Kidney (tissue), 14 donors: ENCODE results near the gene CEP112. TPM values are rescaled to one million over a fixed set of nuclear protein-coding genes. Genes with fewer than 3 reads are reported as not detected.

Experiments
- DNase-seq, 5 donors: peaks; one replicate each; pipeline ENCODE4 v3.0.0-alpha.2; 2013 to 2020
- FAIRE-seq: peaks from 2 replicates; lab custom pipeline; 2012; peaks lifted over from hg19 to GRCh38; lab: Jason Lieb, UNC
- H3K27ac ChIP-seq, 2 donors: one replicate each; pipeline ENCODE4 v1.7.0; 2013; ENCODE audit warnings: low read depth in 2 of 2, low read length in 2 of 2, inconsistent platforms in 1 of 2
- H3K27me3 ChIP-seq: one replicate; pipeline ENCODE4 v1.7.1; 2013; ENCODE audit warnings: low read length, inconsistent platforms; ENCODE audit not compliant: control insufficient read depth, insufficient read depth
- H3K36me3 ChIP-seq, 3 donors: one replicate each; pipeline versions ENCODE4 v1.7.0 to v1.7.1; 2013; ENCODE audit warnings: low read length in 3 of 3, control low read depth in 1 of 3, inconsistent platforms in 1 of 3; ENCODE audit not compliant: insufficient read depth in 3 of 3, control insufficient read depth in 2 of 3
- H3K4me1 ChIP-seq, 3 donors: one replicate each; pipeline versions ENCODE4 v1.7.0 to v1.7.1; 2013; ENCODE audit warnings: low read length in 3 of 3, inconsistent platforms in 1 of 3, low read depth in 1 of 3; ENCODE audit not compliant: control insufficient read depth in 2 of 3, insufficient read depth in 2 of 3
- H3K4me3 ChIP-seq, 3 donors: one replicate each; pipeline versions ENCODE4 v1.7.0 to v1.8.1; 2013; ENCODE audit warnings: low read length in 3 of 3, control low read depth in 1 of 3, inconsistent platforms in 1 of 3
- H3K9ac ChIP-seq, 3 donors: one replicate each; pipeline versions ENCODE4 v1.7.0 to v1.7.1; 2013; ENCODE audit warnings: low read length in 3 of 3, control low read depth in 1 of 3, inconsistent platforms in 1 of 3
- H3K9me3 ChIP-seq, 3 donors: one replicate each; pipeline versions ENCODE4 v1.7.0 to v1.7.1; 2013; ENCODE audit warnings: low read length in 3 of 3, control low read depth in 1 of 3, inconsistent platforms in 1 of 3; ENCODE audit not compliant: control insufficient read depth in 2 of 3, insufficient read depth in 1 of 3
- intact Hi-C: fragments of 100-400 bp; cut with DNase I; formaldehyde crosslinking; loops from one replicate; pipeline ENCODE4 v1.11.1; 2022
- polyA plus RNA-seq: library from polyadenylated mRNA; stranded (reverse); fragments of 350-450 nt; fragmentation: Illumina TruSeq; extraction: RNeasy Lipid Tissue Mini Kit (QIAGEN cat#74804); gene quantifications from one replicate; pipeline ENCODE4 v1.2.3, GENCODE V29; 2014; ENCODE audit warnings: low read depth, low replicate concordance; ENCODE audit not compliant: insufficient read depth
- total RNA-seq: library from RNA; stranded (reverse); fragmentation: NEBNext Ultra II Directional; extraction: Animal tissue kit (Norgen Biotek cat#: 25700); gene quantifications from one replicate; pipeline ENCODE4 v1.2.1, GENCODE V29; 2021
- TF ChIP-seq, protein P1 (sequence below): IDR thresholded peaks from 3 replicates; pipeline ENCODE4 v1.5.1; 2012; ENCODE audit warnings: mild to moderate bottlenecking, moderate library complexity, borderline replicate concordance; ENCODE audit not compliant: insufficient read depth; ENCODE audit errors: extremely low read depth
- donor health status: control.
- donor health status: control.
- donor health status: control.
- donor health status: control.
- donor health status: control.
- donor health status: DM: yes; HTN: yes; CAD: no.
- donor health status: Normal renal cell carcinoma (clear cell type).

Gene CEP112
- total and polyA plus RNA-seq, 2 donors from 2014 or later = 17.0 to 27.4 TPM

GRCh38 chr17:65780111-65780510 lies 411.8 kb downstream of the CEP112 start:
- no peak overlapping the region for H3K4me3 ChIP-seq
- intact Hi-C loops = no loop called here
- no peaks in the 10 kb centered on the region for H3K27me3 ChIP-seq
- DNase-seq (no peak), FAIRE-seq (no peak)
- no peak overlapping the region for H3K27ac ChIP-seq
- no peak overlapping the region for H3K9ac ChIP-seq
- TF ChIP-seq, protein P1, sequence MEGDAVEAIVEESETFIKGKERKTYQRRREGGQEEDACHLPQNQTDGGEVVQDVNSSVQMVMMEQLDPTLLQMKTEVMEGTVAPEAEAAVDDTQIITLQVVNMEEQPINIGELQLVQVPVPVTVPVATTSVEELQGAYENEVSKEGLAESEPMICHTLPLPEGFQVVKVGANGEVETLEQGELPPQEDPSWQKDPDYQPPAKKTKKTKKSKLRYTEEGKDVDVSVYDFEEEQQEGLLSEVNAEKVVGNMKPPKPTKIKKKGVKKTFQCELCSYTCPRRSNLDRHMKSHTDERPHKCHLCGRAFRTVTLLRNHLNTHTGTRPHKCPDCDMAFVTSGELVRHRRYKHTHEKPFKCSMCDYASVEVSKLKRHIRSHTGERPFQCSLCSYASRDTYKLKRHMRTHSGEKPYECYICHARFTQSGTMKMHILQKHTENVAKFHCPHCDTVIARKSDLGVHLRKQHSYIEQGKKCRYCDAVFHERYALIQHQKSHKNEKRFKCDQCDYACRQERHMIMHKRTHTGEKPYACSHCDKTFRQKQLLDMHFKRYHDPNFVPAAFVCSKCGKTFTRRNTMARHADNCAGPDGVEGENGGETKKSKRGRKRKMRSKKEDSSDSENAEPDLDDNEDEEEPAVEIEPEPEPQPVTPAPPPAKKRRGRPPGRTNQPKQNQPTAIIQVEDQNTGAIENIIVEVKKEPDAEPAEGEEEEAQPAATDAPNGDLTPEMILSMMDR = no peak
- H3K4me1 ChIP-seq = no peaks in the 10 kb centered on the region
- no peaks in the 10 kb centered on the region for H3K9me3 ChIP-seq
- no peaks in the 10 kb centered on the region for H3K36me3 ChIP-seq

- FAIRE-seq = no peak
- DNase-seq = no peak
- no peak overlapping the region for H3K27ac ChIP-seq
- no peak overlapping the region for H3K4me3 ChIP-seq
- H3K9me3 ChIP-seq = no peaks in the 10 kb centered on the region
- intact Hi-C loops = no loop called here
- TF ChIP-seq, protein P1 = no peak
- no peak overlapping the region for H3K9ac ChIP-seq
- no peaks in the 10 kb centered on the region for H3K27me3 ChIP-seq
- H3K4me1 ChIP-seq = no peaks in the 10 kb centered on the region
- no peaks in the 10 kb centered on the region for H3K36me3 ChIP-seq
These were observed 415.0 kb downstream of the CEP112 start for GRCh38 chr17:65776890-65777289.

- FAIRE-seq (no peak), DNase-seq (peak in 2 of 5 donors; percentile 34 to 38)
- Histone ChIP-seq H3K36me3 (no peaks in the 10 kb centered on the region), H3K9ac (no peak overlapping the region), H3K9me3 (no peaks in the 10 kb centered on the region), H3K4me1 (no peaks in the 10 kb centered on the region), H3K27me3 (no peaks in the 10 kb centered on the region), H3K27ac (no peak overlapping the region), H3K4me3 (no peak overlapping the region)
- TF ChIP-seq, protein P1 = no peak
- intact Hi-C loops = no loop called here
These were observed 417.1 kb downstream of the CEP112 start for GRCh38 chr17:65774787-65775186.

GRCh38 chr17:65772989-65773388 lies 418.9 kb downstream of the CEP112 start:
- no peak overlapping the region for H3K27ac ChIP-seq
- H3K9ac ChIP-seq = no peak overlapping the region
- no peaks in the 10 kb centered on the region for H3K4me1 ChIP-seq
- H3K9me3 ChIP-seq = no peaks in the 10 kb centered on the region
- intact Hi-C loops = no loop called here
- TF ChIP-seq, protein P1 = no peak
- no peak overlapping the region for H3K4me3 ChIP-seq
- no peaks in the 10 kb centered on the region for H3K27me3 ChIP-seq
- FAIRE-seq = no peak
- no peak for DNase-seq
- H3K36me3 ChIP-seq = no peaks in the 10 kb centered on the region
